Parathyroid adenoma (tissue), 2 donors: ENCODE results near the gene SDF4.

Experiments used
- H2AFZ ChIP-seq: fragments of 300-600 bp; sonication (generic); one replicate; pipeline ENCODE4 v1.7.0; 2017; ENCODE audit warnings: antibody characterized with exemption, mild to moderate bottlenecking
- H3K27ac ChIP-seq: fragments of 300-600 bp; sonication (generic); one replicate; pipeline ENCODE4 v1.7.0; 2017
- H3K27me3 ChIP-seq: fragments of 300-600 bp; sonication (generic); one replicate; pipeline ENCODE4 v1.7.0; 2017; ENCODE audit warnings: low read length; ENCODE audit not compliant: control insufficient read depth, insufficient read depth
- H3K36me3 ChIP-seq: fragments of 300-600 bp; sonication (generic); one replicate; pipeline ENCODE4 v1.7.0; 2017; ENCODE audit warnings: low read length; ENCODE audit not compliant: control insufficient read depth, insufficient read depth
- H3K4me1 ChIP-seq: fragments of 300-600 bp; sonication (generic); one replicate; pipeline ENCODE4 v1.7.0; 2017; ENCODE audit warnings: control low read depth
- H3K4me2 ChIP-seq: fragments of 300-600 bp; sonication (generic); one replicate; pipeline ENCODE4 v1.7.0; 2017; ENCODE audit warnings: low read length
- H3K4me3 ChIP-seq: fragments of 300-600 bp; sonication (generic); one replicate; pipeline ENCODE4 v1.7.0; 2017; ENCODE audit warnings: low read depth, low read length
- H3K79me2 ChIP-seq: fragments of 300-600 bp; sonication (generic); one replicate; pipeline ENCODE4 v1.7.0; 2017; ENCODE audit warnings: control low read depth
- H3K9ac ChIP-seq: fragments of 300-600 bp; sonication (generic); one replicate; pipeline ENCODE4 v1.7.0; 2017; ENCODE audit warnings: mild to moderate bottlenecking
- H3K9me3 ChIP-seq: fragments of 300-600 bp; sonication (generic); one replicate; pipeline ENCODE4 v1.7.0; 2017; ENCODE audit warnings: low read length; ENCODE audit not compliant: control insufficient read depth
- TF ChIP-seq, protein P1 (sequence below): fragments of 300-600 bp; sonication (generic); IDR thresholded peaks from one replicate; pipeline ENCODE4 v1.7.0; 2017; ENCODE audit warnings: antibody characterized with exemption, mild to moderate bottlenecking
- donor health status: primary hyperparathyroidism.

SDF4 gene

DNA sequence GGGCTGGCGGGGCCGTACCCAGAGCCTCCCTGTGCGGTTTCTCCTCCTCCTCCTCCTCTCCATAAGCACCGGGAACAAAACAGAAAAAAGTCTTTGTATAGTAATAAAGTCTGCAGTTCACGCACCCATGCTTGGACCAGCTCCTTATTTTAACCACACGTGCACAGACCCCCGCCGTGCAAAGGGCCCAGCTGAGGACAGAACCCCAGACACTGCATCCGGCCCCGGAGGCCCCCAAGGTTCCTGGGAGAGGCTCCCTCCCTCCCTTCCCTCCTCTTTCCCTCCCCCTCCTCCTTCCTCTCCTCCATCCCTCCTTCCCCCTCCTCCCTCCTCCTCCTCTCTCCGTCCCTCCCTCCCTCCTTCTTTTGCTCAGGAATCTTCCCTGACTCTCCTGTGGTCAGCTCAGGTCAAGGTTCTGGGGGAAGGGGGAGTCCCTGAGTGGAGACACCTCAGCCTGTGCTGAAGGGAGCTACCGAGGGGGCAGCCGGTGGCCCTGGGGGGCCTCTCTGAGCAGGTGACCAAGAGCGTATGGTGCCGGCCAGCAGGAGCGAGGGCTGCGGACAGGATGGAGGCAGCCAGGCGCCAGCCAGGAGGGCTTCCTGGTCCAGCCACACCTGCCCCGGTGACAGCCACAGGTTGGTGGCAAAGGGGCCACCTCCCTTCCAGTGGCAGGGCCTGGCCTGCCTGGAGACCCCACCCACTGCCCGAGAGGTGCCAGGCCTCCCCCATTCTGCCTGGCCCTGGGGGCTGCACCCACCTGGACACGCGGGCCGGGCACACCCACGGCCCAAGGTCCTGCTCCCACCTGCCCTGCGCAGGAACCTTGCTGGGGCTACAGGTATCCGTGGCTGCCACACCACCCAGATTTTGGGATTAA, 61.3 kb downstream of the SDF4 start:
- Histone ChIP-seq H3K4me2 (no peak overlapping the region), H2AFZ (no peak overlapping the region), H3K9me3 (no peaks in the 10 kb centered on the region), H3K4me1 (no peaks in the 10 kb centered on the region), H3K36me3 (no peaks in the 10 kb centered on the region), H3K4me3 (no peak overlapping the region), H3K9ac (no peak overlapping the region), H3K79me2 (no peaks in the 10 kb centered on the region), H3K27ac (no peak overlapping the region), H3K27me3 (no peaks in the 10 kb centered on the region)
- TF ChIP-seq, protein P1, sequence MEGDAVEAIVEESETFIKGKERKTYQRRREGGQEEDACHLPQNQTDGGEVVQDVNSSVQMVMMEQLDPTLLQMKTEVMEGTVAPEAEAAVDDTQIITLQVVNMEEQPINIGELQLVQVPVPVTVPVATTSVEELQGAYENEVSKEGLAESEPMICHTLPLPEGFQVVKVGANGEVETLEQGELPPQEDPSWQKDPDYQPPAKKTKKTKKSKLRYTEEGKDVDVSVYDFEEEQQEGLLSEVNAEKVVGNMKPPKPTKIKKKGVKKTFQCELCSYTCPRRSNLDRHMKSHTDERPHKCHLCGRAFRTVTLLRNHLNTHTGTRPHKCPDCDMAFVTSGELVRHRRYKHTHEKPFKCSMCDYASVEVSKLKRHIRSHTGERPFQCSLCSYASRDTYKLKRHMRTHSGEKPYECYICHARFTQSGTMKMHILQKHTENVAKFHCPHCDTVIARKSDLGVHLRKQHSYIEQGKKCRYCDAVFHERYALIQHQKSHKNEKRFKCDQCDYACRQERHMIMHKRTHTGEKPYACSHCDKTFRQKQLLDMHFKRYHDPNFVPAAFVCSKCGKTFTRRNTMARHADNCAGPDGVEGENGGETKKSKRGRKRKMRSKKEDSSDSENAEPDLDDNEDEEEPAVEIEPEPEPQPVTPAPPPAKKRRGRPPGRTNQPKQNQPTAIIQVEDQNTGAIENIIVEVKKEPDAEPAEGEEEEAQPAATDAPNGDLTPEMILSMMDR, result no peak

DNA sequence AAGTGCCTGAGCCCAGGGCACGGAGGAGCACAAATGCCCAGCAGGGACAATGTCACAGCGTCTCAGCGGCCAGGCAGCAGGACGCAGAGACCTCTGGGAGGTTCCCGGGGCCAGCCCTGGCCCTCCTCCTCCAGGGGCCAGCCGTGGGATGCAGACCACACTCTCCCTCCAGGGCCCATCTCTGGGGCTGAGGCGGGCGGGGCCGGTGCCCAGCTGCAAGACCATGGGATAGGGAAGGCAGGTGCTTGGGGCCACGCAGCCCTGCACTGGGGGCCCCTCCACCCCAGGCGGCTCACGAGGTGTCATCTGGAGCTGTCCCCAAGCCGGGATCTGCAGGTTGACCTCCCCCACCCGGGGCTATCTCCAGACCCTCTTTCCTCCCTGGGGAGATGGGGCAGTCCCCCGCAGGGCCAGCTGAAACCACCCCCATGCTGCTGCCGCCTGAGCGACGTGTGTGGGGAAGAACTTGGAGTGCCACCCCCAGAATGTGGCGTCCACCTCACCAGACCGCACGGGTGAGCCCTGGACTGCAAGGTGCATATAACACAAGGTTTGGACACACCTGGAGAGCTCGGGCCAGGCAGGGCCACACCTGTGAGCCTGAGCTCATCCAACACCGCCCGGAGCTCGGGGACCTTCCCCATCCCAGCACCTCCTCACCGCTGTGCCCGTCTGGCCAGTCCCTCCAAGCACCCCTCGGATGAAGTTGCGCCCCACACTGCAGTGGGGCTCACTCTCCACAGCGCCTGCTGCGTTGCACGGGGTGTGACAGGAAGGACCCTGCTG, 62.2 kb downstream of the SDF4 start:
- H3K9me3 ChIP-seq, result no peaks in the 10 kb centered on the region
- H3K4me1 ChIP-seq, result no peaks in the 10 kb centered on the region
- no peak overlapping the region for H3K27ac ChIP-seq
- H3K9ac ChIP-seq, result no peak overlapping the region
- H3K36me3 ChIP-seq, result no peaks in the 10 kb centered on the region
- no peak overlapping the region for H3K4me3 ChIP-seq
- H3K27me3 ChIP-seq, result no peaks in the 10 kb centered on the region
- H3K4me2 ChIP-seq, result no peak overlapping the region
- TF ChIP-seq, protein P1, result no peak
- no peak overlapping the region for H2AFZ ChIP-seq
- H3K79me2 ChIP-seq, result no peaks in the 10 kb centered on the region

DNA sequence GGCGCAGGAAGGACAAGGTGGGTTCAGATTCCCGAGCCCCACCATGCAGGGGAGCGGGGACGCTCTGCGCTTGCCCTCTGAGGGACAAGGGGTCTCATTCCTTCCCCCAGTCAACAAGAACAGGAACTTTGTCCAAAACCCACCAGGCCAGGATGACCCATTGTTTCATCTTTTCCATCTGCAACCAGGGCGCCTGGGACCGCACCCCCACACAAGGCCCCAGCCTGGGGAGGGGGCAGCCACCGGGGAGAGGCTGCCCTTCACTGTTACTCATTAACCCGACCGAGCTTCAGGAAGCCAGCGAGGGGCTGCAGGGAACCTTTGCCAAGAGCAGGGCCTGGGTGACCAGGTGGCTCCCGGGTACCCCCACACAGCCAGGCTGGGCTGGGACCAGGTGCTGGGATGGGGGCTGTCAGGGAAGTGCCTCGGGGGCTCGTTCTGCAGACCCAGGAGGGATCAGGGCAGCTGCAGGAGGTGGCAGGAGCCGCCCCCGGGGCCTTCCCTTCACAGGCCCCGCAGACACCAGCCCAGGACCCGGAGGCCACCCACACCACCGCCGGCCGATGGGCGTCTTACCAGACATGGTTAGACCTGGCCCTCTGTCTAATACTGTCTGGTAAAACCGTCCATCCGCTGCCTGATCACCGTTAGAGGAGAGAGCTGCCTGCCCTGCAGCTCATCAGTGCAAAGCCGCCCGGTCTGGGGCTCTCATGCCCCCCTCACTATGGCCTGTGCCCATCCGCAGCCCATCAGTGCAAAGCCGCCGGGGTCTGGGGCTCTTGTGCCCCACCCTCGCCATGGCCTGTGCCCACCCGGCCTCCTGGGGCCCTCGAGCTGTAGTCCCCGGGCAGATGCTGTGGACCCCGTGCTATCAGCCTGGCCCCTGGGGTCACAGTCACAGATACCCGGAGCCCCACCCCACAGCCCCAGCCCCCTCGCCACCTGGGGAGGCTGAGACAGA, 63.1 kb downstream of the SDF4 start:
- H3K4me3 ChIP-seq, result no peak overlapping the region
- no peaks in the 10 kb centered on the region for H3K27me3 ChIP-seq
- H3K9ac ChIP-seq, result no peak overlapping the region
- no peaks in the 10 kb centered on the region for H3K79me2 ChIP-seq
- TF ChIP-seq, protein P1, result no peak
- no peaks in the 10 kb centered on the region for H3K36me3 ChIP-seq
- no peaks in the 10 kb centered on the region for H3K4me1 ChIP-seq
- no peak overlapping the region for H2AFZ ChIP-seq
- no peak overlapping the region for H3K27ac ChIP-seq
- no peak overlapping the region for H3K4me2 ChIP-seq
- H3K9me3 ChIP-seq, result no peaks in the 10 kb centered on the region

DNA sequence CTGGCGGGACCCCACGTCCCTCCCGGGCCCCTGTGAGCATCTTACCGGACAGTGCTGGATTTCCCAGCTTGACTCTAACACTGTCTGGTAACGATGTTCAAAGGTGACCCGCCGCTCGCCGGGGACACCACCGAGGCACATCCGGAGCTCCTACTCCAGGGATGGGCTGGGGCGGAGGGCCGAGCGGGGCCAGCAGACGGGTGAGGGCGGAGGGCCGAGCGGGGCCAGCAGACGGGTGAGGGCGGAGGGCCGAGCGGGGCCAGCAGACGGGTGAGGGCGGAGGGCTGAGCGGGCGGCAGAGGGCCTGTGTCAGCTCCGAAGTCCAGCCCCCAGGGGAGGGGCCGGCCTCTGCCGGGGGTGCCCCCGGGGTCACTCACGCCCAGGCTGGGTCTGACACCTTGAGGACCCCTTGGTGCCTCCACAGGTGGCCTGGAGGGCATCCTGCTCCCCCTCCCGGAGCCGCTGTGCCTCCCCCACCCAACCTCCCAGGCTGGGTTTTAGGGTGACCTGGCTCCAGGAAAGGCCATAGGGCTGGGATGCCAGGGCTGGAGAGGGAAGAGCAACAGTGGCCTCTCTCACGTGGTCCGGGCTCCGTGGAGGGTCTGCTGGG, 63.9 kb downstream of the SDF4 start:
- no peak overlapping the region for H3K4me2 ChIP-seq
- H3K4me3 ChIP-seq, result no peak overlapping the region
- H2AFZ ChIP-seq, result no peak overlapping the region
- H3K27ac ChIP-seq, result no peak overlapping the region
- TF ChIP-seq, protein P1, result no peak
- no peaks in the 10 kb centered on the region for H3K36me3 ChIP-seq
- no peaks in the 10 kb centered on the region for H3K27me3 ChIP-seq
- H3K9ac ChIP-seq, result no peak overlapping the region
- H3K79me2 ChIP-seq, result no peaks in the 10 kb centered on the region
- no peaks in the 10 kb centered on the region for H3K9me3 ChIP-seq
- H3K4me1 ChIP-seq, result no peaks in the 10 kb centered on the region
